Panc1 (cell line): Measurements from ENCODE around the gene SLC12A8.

Experiments
- POLR2AphosphoS5 ChIP-seq: IDR thresholded peaks from 2 replicates; pipeline ENCODE4 v1.6.1; 2012; ENCODE audit warnings: mild to moderate bottlenecking, low read depth, low read length, moderate library complexity
- TF ChIP-seq, protein P1 (sequence below): fragments of 450-650 bp; IDR thresholded peaks from 2 replicates; pipeline ENCODE4 v1.5.1; 2017; ENCODE audit warnings: mild to moderate bottlenecking
- TF ChIP-seq, protein P2 (sequence below), 2 experiments: IDR thresholded peaks; 2 replicates each; pipeline ENCODE4 v1.6.1; 2011 to 2012; ENCODE audit warnings: low read depth in 2 of 2, control low read depth in 1 of 2, low read length in 1 of 2, mild to moderate bottlenecking in 1 of 2, moderate library complexity in 1 of 2; ENCODE audit not compliant: insufficient read depth in 1 of 2

DNA sequence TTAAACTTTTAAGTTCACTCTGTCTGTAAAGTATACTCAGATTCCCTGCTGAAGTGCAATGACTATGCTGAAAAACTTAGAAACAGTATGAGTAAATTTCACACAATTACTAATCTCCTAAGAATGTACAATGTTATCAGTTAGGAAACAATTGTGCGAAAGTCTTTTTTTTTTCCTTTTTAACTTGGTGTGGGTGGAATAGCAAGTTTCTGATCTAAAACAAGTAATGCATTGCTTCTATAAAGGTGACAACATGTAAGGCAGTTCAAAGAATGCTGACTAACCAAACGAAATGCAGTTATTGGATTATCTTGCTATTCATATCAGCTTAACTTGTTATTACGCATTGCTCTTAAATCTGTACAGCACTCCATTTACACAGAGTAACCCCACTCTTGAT lies 19.3 kb upstream of the SLC12A8 start:
- TF ChIP-seq, protein P1, sequence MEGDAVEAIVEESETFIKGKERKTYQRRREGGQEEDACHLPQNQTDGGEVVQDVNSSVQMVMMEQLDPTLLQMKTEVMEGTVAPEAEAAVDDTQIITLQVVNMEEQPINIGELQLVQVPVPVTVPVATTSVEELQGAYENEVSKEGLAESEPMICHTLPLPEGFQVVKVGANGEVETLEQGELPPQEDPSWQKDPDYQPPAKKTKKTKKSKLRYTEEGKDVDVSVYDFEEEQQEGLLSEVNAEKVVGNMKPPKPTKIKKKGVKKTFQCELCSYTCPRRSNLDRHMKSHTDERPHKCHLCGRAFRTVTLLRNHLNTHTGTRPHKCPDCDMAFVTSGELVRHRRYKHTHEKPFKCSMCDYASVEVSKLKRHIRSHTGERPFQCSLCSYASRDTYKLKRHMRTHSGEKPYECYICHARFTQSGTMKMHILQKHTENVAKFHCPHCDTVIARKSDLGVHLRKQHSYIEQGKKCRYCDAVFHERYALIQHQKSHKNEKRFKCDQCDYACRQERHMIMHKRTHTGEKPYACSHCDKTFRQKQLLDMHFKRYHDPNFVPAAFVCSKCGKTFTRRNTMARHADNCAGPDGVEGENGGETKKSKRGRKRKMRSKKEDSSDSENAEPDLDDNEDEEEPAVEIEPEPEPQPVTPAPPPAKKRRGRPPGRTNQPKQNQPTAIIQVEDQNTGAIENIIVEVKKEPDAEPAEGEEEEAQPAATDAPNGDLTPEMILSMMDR: no peak
- TF ChIP-seq, protein P2, sequence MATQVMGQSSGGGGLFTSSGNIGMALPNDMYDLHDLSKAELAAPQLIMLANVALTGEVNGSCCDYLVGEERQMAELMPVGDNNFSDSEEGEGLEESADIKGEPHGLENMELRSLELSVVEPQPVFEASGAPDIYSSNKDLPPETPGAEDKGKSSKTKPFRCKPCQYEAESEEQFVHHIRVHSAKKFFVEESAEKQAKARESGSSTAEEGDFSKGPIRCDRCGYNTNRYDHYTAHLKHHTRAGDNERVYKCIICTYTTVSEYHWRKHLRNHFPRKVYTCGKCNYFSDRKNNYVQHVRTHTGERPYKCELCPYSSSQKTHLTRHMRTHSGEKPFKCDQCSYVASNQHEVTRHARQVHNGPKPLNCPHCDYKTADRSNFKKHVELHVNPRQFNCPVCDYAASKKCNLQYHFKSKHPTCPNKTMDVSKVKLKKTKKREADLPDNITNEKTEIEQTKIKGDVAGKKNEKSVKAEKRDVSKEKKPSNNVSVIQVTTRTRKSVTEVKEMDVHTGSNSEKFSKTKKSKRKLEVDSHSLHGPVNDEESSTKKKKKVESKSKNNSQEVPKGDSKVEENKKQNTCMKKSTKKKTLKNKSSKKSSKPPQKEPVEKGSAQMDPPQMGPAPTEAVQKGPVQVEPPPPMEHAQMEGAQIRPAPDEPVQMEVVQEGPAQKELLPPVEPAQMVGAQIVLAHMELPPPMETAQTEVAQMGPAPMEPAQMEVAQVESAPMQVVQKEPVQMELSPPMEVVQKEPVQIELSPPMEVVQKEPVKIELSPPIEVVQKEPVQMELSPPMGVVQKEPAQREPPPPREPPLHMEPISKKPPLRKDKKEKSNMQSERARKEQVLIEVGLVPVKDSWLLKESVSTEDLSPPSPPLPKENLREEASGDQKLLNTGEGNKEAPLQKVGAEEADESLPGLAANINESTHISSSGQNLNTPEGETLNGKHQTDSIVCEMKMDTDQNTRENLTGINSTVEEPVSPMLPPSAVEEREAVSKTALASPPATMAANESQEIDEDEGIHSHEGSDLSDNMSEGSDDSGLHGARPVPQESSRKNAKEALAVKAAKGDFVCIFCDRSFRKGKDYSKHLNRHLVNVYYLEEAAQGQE (IDR thresholded peaks at IDR 0.05; ENCODE audit: insufficient read depth in 1 of 2, low read depth in 2 of 2, low read length in 1 of 2): no peak
- no peak for TF ChIP-seq POLR2AphosphoS5
